Measurements from ENCODE around the gene RMND5B.

Gene RMND5B

DNA sequence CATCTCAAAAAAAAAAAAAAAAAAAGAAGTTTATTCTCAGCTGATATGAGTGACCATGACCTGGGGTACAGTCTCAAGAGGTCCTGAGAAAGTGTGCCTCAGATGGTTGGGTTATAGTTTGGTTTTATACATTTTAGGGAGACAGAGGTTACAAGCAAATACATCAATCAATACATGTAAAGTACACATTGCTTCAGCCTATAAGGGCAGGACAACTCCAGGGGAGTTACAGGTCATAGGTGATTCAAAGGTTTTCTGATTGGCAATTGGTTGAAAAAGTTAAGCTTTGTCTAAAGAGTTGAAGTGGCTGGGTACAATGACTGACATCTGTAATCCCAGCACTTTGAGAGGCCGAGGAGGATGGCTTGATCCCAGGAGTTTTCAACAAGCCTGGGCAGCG, 58.6 kb downstream of the RMND5B start:
- no peaks in the 10 kb centered on the region for H3K9me3 ChIP-seq (ENCODE audit: severe bottlenecking)
- no peak for DNase-seq
- H3K4me3 ChIP-seq (ENCODE audit: low read depth, low read length) = no peak overlapping the region
- no peaks in the 10 kb centered on the region for H3K36me3 ChIP-seq
- TF ChIP-seq, protein P1, sequence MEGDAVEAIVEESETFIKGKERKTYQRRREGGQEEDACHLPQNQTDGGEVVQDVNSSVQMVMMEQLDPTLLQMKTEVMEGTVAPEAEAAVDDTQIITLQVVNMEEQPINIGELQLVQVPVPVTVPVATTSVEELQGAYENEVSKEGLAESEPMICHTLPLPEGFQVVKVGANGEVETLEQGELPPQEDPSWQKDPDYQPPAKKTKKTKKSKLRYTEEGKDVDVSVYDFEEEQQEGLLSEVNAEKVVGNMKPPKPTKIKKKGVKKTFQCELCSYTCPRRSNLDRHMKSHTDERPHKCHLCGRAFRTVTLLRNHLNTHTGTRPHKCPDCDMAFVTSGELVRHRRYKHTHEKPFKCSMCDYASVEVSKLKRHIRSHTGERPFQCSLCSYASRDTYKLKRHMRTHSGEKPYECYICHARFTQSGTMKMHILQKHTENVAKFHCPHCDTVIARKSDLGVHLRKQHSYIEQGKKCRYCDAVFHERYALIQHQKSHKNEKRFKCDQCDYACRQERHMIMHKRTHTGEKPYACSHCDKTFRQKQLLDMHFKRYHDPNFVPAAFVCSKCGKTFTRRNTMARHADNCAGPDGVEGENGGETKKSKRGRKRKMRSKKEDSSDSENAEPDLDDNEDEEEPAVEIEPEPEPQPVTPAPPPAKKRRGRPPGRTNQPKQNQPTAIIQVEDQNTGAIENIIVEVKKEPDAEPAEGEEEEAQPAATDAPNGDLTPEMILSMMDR (IDR thresholded peaks at IDR 0.05; ENCODE audit: low read depth, low read length) = no peak
- H3K27me3 ChIP-seq (ENCODE audit: insufficient read depth, low read depth, severe bottlenecking) = no peaks in the 10 kb centered on the region
- H3K27ac ChIP-seq = no peak overlapping the region

GRCh38 chr5:178191661-178192060, 60.8 kb downstream of the RMND5B start:
- H3K36me3 ChIP-seq = no peaks in the 10 kb centered on the region
- TF ChIP-seq, protein P1 (IDR thresholded peaks at IDR 0.05; ENCODE audit: low read depth, low read length) = no peak
- no peaks in the 10 kb centered on the region for H3K9me3 ChIP-seq (ENCODE audit: severe bottlenecking)
- H3K4me3 ChIP-seq (ENCODE audit: low read depth, low read length) = no peak overlapping the region
- DNase-seq = no peak
- no peaks in the 10 kb centered on the region for H3K27me3 ChIP-seq (ENCODE audit: insufficient read depth, low read depth, severe bottlenecking)
- H3K27ac ChIP-seq = no peak overlapping the region

DNA sequence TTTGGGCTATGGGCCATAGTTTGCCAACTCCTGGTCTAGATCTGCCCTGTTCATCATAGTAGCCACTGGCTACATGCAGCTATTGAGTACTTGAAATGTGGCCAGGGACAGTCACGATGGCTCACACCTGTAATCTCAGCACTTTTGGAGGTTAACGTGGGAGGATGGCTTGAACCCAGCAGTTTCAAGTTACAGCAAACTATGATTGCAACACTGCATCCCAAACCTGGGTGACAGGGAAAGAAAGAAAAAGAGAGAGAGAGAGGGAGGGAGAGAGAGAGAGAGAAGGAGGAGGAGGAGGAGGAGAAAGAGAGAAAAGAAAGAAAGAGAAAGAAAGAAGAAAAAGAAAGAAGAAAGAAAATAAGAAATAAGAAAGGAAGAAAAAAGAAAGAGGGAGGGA, 61.4 kb downstream of the RMND5B start:
- Histone ChIP-seq H3K27me3 (ENCODE audit: insufficient read depth, low read depth, severe bottlenecking) (no peaks in the 10 kb centered on the region), H3K36me3 (no peaks in the 10 kb centered on the region), H3K9me3 (ENCODE audit: severe bottlenecking) (no peaks in the 10 kb centered on the region), H3K4me3 (ENCODE audit: low read depth, low read length) (no peak overlapping the region), H3K27ac (no peak overlapping the region)
- TF ChIP-seq, protein P1 (IDR thresholded peaks at IDR 0.05; ENCODE audit: low read depth, low read length) = no peak
- no peak for DNase-seq

- no peaks in the 10 kb centered on the region for H3K9me3 ChIP-seq (ENCODE audit: severe bottlenecking)
- no peak overlapping the region for H3K4me3 ChIP-seq (ENCODE audit: low read depth, low read length)
- H3K36me3 ChIP-seq = no peaks in the 10 kb centered on the region
- TF ChIP-seq, protein P1 (IDR thresholded peaks at IDR 0.05; ENCODE audit: low read depth, low read length) = no peak
- H3K27ac ChIP-seq = no peak overlapping the region
- DNase-seq = no peak
- H3K27me3 ChIP-seq (ENCODE audit: insufficient read depth, low read depth, severe bottlenecking) = no peaks in the 10 kb centered on the region
These were observed 62.0 kb downstream of the RMND5B start for GRCh38 chr5:178192787-178193186.

GRCh38 chr5:178193251-178193809, 62.5 kb downstream of the RMND5B start:
- no peaks in the 10 kb centered on the region for H3K27me3 ChIP-seq (ENCODE audit: insufficient read depth, low read depth, severe bottlenecking)
- H3K27ac ChIP-seq = no peak overlapping the region
- no peak overlapping the region for H3K4me3 ChIP-seq (ENCODE audit: low read depth, low read length)
- TF ChIP-seq, protein P1 (IDR thresholded peaks at IDR 0.05; ENCODE audit: low read depth, low read length) = no peak
- no peaks in the 10 kb centered on the region for H3K9me3 ChIP-seq (ENCODE audit: severe bottlenecking)
- H3K36me3 ChIP-seq = no peaks in the 10 kb centered on the region
- no peak for DNase-seq

- TF ChIP-seq, protein P1 (IDR thresholded peaks at IDR 0.05; ENCODE audit: low read depth, low read length) = no peak
- Histone ChIP-seq H3K36me3 (no peaks in the 10 kb centered on the region), H3K27me3 (ENCODE audit: insufficient read depth, low read depth, severe bottlenecking) (no peaks in the 10 kb centered on the region), H3K4me3 (ENCODE audit: low read depth, low read length) (no peak overlapping the region), H3K27ac (no peak overlapping the region), H3K9me3 (ENCODE audit: severe bottlenecking) (no peaks in the 10 kb centered on the region)
- no peak for DNase-seq
These were observed 63.2 kb downstream of the RMND5B start for GRCh38 chr5:178194026-178194425.
